HUDEP-2 (cell line): Measurements from ENCODE around the gene TSHZ3.

Experiments
- DNase-seq, 76 experiments: peaks; one replicate each; lab custom pipeline; 2025; ENCODE audit not compliant: unreplicated experiment in 76 of 76; lab: John Stamatoyannopoulos, UW

The TSHZ3 gene

GRCh38 chr19:31268751-31269383 lies 80.4 kb downstream of the TSHZ3 start:
- DNase-seq = no peak

GRCh38 chr19:31266731-31267130 lies 82.5 kb downstream of the TSHZ3 start:
- no peak for DNase-seq

- no peak for DNase-seq
Observed at GRCh38 chr19:31266196-31266595, 83.0 kb downstream of the TSHZ3 start.

GRCh38 chr19:31264041-31264778 lies 85.0 kb downstream of the TSHZ3 start:
- no peak for DNase-seq

GRCh38 chr19:31263328-31263727 lies 85.9 kb downstream of the TSHZ3 start:
- DNase-seq = no peak

GRCh38 chr19:31262725-31263191 lies 86.5 kb downstream of the TSHZ3 start:
- DNase-seq = no peak

- no peak for DNase-seq
Observed at GRCh38 chr19:31261603-31262212, 87.5 kb downstream of the TSHZ3 start.

GRCh38 chr19:31261019-31261602 lies 88.1 kb downstream of the TSHZ3 start:
- DNase-seq = no peak

GRCh38 chr19:31260171-31260933 lies 88.9 kb downstream of the TSHZ3 start:
- no peak for DNase-seq

- DNase-seq = no peak
Observed at GRCh38 chr19:31258211-31259052, 90.8 kb downstream of the TSHZ3 start.

GRCh38 chr19:31257426-31258130 lies 91.7 kb downstream of the TSHZ3 start:
- DNase-seq = no peak

GRCh38 chr19:31257025-31257424 lies 92.2 kb downstream of the TSHZ3 start:
- no peak for DNase-seq

GRCh38 chr19:31256593-31256960 lies 92.7 kb downstream of the TSHZ3 start:
- no peak for DNase-seq

GRCh38 chr19:31255831-31256592 lies 93.2 kb downstream of the TSHZ3 start:
- no peak for DNase-seq

- no peak for DNase-seq
Observed at GRCh38 chr19:31255174-31255799, 93.9 kb downstream of the TSHZ3 start.

GRCh38 chr19:31254611-31255010 lies 94.6 kb downstream of the TSHZ3 start:
- DNase-seq = no peak

GRCh38 chr19:31254180-31254551 lies 95.1 kb downstream of the TSHZ3 start:
- DNase-seq = no peak

GRCh38 chr19:31253526-31254179 lies 95.6 kb downstream of the TSHZ3 start:
- no peak for DNase-seq
